MM.1S (cell line): ENCODE results near the gene GTPBP3.

Experiments
- DNase-seq: peaks from one replicate; pipeline ENCODE4 v3.0.0-alpha.2; 2015
- H2AFZ ChIP-seq: fragments of 300-600 bp; sonication (generic); 2 replicates; pipeline ENCODE4 v1.6.0; 2016; ENCODE audit warnings: antibody characterized with exemption, low read length
- H3F3A ChIP-seq: fragments of 300-600 bp; sonication (generic); 2 replicates; pipeline ENCODE4 v1.6.1; 2016; ENCODE audit warnings: mild to moderate bottlenecking, antibody characterized with exemption, low read length, moderate library complexity, mixed read lengths; ENCODE audit not compliant: insufficient read depth
- H3K27ac ChIP-seq: fragments of 300-600 bp; sonication (generic); 2 replicates; pipeline ENCODE4 v1.5.1; 2016; ENCODE audit warnings: mild to moderate bottlenecking, low read length
- H3K27me3 ChIP-seq: fragments of 300-600 bp; sonication (generic); replicated peaks from 2 replicates; pipeline ENCODE4 v1.6.0; 2016; ENCODE audit warnings: low read length; ENCODE audit not compliant: insufficient read depth
- H3K36me3 ChIP-seq: fragments of 300-600 bp; sonication (generic); replicated peaks from 2 replicates; pipeline ENCODE4 v1.6.1; 2016; ENCODE audit warnings: mild to moderate bottlenecking, low read length, mixed read lengths; ENCODE audit not compliant: insufficient read depth
- H3K4me1 ChIP-seq: fragments of 300-600 bp; sonication (generic); 2 replicates; pipeline ENCODE4 v1.6.1; 2016; ENCODE audit warnings: low read length, mixed read lengths
- H3K4me2 ChIP-seq: fragments of 300-600 bp; sonication (generic); 2 replicates; pipeline ENCODE4 v1.6.0; 2016; ENCODE audit warnings: low read depth, low read length
- H3K4me3 ChIP-seq: fragments of 300-600 bp; sonication (generic); 2 replicates; pipeline ENCODE4 v1.5.1; 2016; ENCODE audit warnings: low read length, mixed read lengths
- H3K79me2 ChIP-seq: fragments of 300-600 bp; sonication (generic); 2 replicates; pipeline ENCODE4 v1.6.1; 2016; ENCODE audit warnings: mixed run types, low read length, mixed read lengths
- H3K9ac ChIP-seq: fragments of 300-600 bp; sonication (generic); 2 replicates; pipeline ENCODE4 v1.6.1; 2016; ENCODE audit warnings: low read length, mixed read lengths
- H3K9me2 ChIP-seq: fragments of 300-600 bp; sonication (generic); replicated peaks from 2 replicates; pipeline ENCODE4 v1.6.1; 2016; ENCODE audit warnings: mild to moderate bottlenecking, low read length, mixed read lengths; ENCODE audit not compliant: insufficient read depth
- H3K9me3 ChIP-seq: fragments of 300-600 bp; sonication (generic); replicated peaks from 2 replicates; pipeline ENCODE4 v1.6.1; 2016; ENCODE audit warnings: mild to moderate bottlenecking, low read length, mixed read lengths; ENCODE audit not compliant: insufficient read depth
- H4K20me1 ChIP-seq: fragments of 300-600 bp; sonication (generic); 2 replicates; pipeline ENCODE4 v1.6.1; 2016; ENCODE audit warnings: mild to moderate bottlenecking, low read length, moderate library complexity, mixed read lengths; ENCODE audit not compliant: insufficient read depth
- CTCF ChIP-seq: fragments of 300-600 bp; sonication (generic); IDR thresholded peaks from 2 replicates; pipeline ENCODE4 v1.5.1; 2016; ENCODE audit warnings: antibody characterized with exemption, low read length, mixed read lengths
- EZH2 ChIP-seq: fragments of 300-600 bp; sonication (generic); optimal IDR thresholded peaks from 2 replicates; pipeline ENCODE3; 2017; ENCODE audit warnings: low read depth, mild to moderate bottlenecking, antibody characterized with exemption, low read length, mixed read lengths
- EZH2phosphoT487 ChIP-seq: fragments of 300-600 bp; sonication (generic); IDR thresholded peaks from 2 replicates; pipeline ENCODE4 v1.6.1; 2018; ENCODE audit warnings: antibody characterized with exemption, low read length

GTPBP3 gene

GRCh38 chr19:17348700-17349099 lies 11.3 kb downstream of the GTPBP3 start:
- no peaks in the 10 kb centered on the region for H3K9me3 ChIP-seq
- no peaks in the 10 kb centered on the region for H4K20me1 ChIP-seq
- H2AFZ ChIP-seq = no peak overlapping the region
- no peak for DNase-seq
- no peaks in the 10 kb centered on the region for H3K36me3 ChIP-seq
- no peak overlapping the region for H3K4me2 ChIP-seq
- peaks cover 28% of the 10 kb centered on the region for H3K27me3 ChIP-seq
- no peaks in the 10 kb centered on the region for H3K4me1 ChIP-seq
- H3K9ac ChIP-seq = no peak overlapping the region
- TF ChIP-seq EZH2 = no peak
- TF ChIP-seq CTCF = no peak
- TF ChIP-seq EZH2phosphoT487 = no peak
- no peaks in the 10 kb centered on the region for H3F3A ChIP-seq
- no peaks in the 10 kb centered on the region for H3K79me2 ChIP-seq
- no peak overlapping the region for H3K27ac ChIP-seq
- H3K4me3 ChIP-seq = no peak overlapping the region
- H3K9me2 ChIP-seq = no peaks in the 10 kb centered on the region

GRCh38 chr19:17351815-17352435 lies 14.6 kb downstream of the GTPBP3 start:
- H2AFZ ChIP-seq = no peak overlapping the region

GRCh38 chr19:17352608-17353280 lies 15.4 kb downstream of the GTPBP3 start:
- Histone ChIP-seq H3K9me2 (no peaks in the 10 kb centered on the region), H3K36me3 (no peaks in the 10 kb centered on the region), H3K4me3 (no peak overlapping the region), H3K4me1 (no peaks in the 10 kb centered on the region), H3F3A (no peaks in the 10 kb centered on the region), H3K9me3 (no peaks in the 10 kb centered on the region), H3K27ac (no peak overlapping the region), H3K4me2 (no peak overlapping the region), H3K9ac (no peak overlapping the region), H3K27me3 (peaks cover 28% of the 10 kb centered on the region), H2AFZ (no peak overlapping the region), H4K20me1 (no peaks in the 10 kb centered on the region), H3K79me2 (no peaks in the 10 kb centered on the region)
- DNase-seq = no peak
- TF ChIP-seq EZH2phosphoT487 = no peak
- TF ChIP-seq EZH2 = no peak
- no peak for TF ChIP-seq CTCF

More at GRCh38 chr19:17351815-17352435, 14.6 kb downstream of the GTPBP3 start:
- DNase-seq = no peak
- H3K9me3 ChIP-seq = no peaks in the 10 kb centered on the region
- H3K27ac ChIP-seq = no peak overlapping the region
- H3K9ac ChIP-seq = no peak overlapping the region
- no peaks in the 10 kb centered on the region for H4K20me1 ChIP-seq
- no peaks in the 10 kb centered on the region for H3K79me2 ChIP-seq
- H3K36me3 ChIP-seq = no peaks in the 10 kb centered on the region
- H3K4me2 ChIP-seq = no peak overlapping the region
- no peaks in the 10 kb centered on the region for H3K9me2 ChIP-seq
- no peak overlapping the region for H3K4me3 ChIP-seq
- no peaks in the 10 kb centered on the region for H3K4me1 ChIP-seq
- H3K27me3 ChIP-seq = peaks cover 28% of the 10 kb centered on the region
- no peaks in the 10 kb centered on the region for H3F3A ChIP-seq
- TF ChIP-seq EZH2 = no peak
- TF ChIP-seq EZH2phosphoT487 = no peak
- TF ChIP-seq CTCF = no peak
